Peyer's patch (tissue), 4 donors: Measurements from ENCODE around the gene CHST6. TPM values are rescaled to one million over a fixed set of nuclear protein-coding genes. Genes with fewer than 3 reads are reported as not detected.
"Not testable (repeated sequence)": the region's sequence is repeated elsewhere in the genome, so short reads cannot be mapped to it uniquely, and the experiment has no call there.

Experiments used
- DNase-seq, 3 donors: peaks; one replicate each; pipeline ENCODE4 v3.0.0-alpha.2; 2017 to 2019
- H3K27ac ChIP-seq, 4 donors: fragments of 200-600 bp; sonication (generic); one replicate each; pipeline ENCODE4 v1.5.1; 2016 to 2019
- H3K27me3 ChIP-seq, 2 donors: fragments of 200-600 bp; sonication (generic); one replicate each; pipeline ENCODE4 v1.5.1; 2019
- H3K36me3 ChIP-seq, 3 donors: fragments of 200-600 bp; sonication (generic); one replicate each; pipeline ENCODE4 v1.5.1; 2016 to 2019
- H3K4me1 ChIP-seq, 4 donors: fragments of 200-600 bp; sonication (generic); one replicate each; pipeline ENCODE4 v1.5.1; 2016 to 2019
- H3K4me3 ChIP-seq, 4 donors: fragments of 200-600 bp; sonication (generic); 1 replicate in 3 of 4; 2 replicates in 1 of 4; pipeline ENCODE4 v1.5.1; 2016 to 2019; ENCODE audit warnings: mild to moderate bottlenecking in 1 of 4
- H3K9me3 ChIP-seq, 4 donors: fragments of 200-600 bp; sonication (generic); one replicate each; pipeline ENCODE4 v1.5.1; 2016 to 2019; ENCODE audit warnings: mild to moderate bottlenecking in 1 of 4
- CTCF ChIP-seq, 6 experiments: fragments of 450-650 bp in 4 of 6; fragments of 200-600 bp in 2 of 6; sonication (generic) in 1 of 6; IDR thresholded peaks; one replicate each; pipeline ENCODE4 v1.5.1; 2017 to 2019; ENCODE audit warnings: antibody characterized with exemption in 6 of 6, mild to moderate bottlenecking in 3 of 6, moderate library complexity in 1 of 6
- POLR2A ChIP-seq, 2 donors: fragments of 450-650 bp; IDR thresholded peaks; one replicate each; pipeline ENCODE4 v1.5.1; 2017; ENCODE audit warnings: antibody characterized with exemption in 2 of 2, mild to moderate bottlenecking in 2 of 2, moderate library complexity in 2 of 2
- total RNA-seq, 4 donors: library from RNA; depleted of rRNA; stranded (reverse); fragments of >200 nt; gene quantifications; one replicate each; pipeline ENCODE4 v1.1.0, GENCODE V29; 2016

The CHST6 gene
- total RNA-seq, 4 donors from 2014 or later, result 12.8 to 50.2 (median 22.3) TPM; not detected in 1

- H3K9me3 ChIP-seq, result no peaks in the 10 kb centered on the region
- peak overlapping the region in 2 of 4 donors; percentile 5 to 53 for H3K27ac ChIP-seq
- no peak overlapping the region for H3K4me3 ChIP-seq
- no peaks in the 10 kb centered on the region for H3K27me3 ChIP-seq
- H3K4me1 ChIP-seq, result peaks cover 0 to 76% (median 4%) of the 10 kb centered on the region in 4 donors
- DNase-seq, result no peak
- H3K36me3 ChIP-seq, result no peaks in the 10 kb centered on the region
- TF ChIP-seq CTCF (IDR thresholded peaks at IDR 0.05) (no peak), POLR2A (IDR thresholded peaks at IDR 0.05) (no peak)
These were observed 38.3 kb downstream of the CHST6 start for GRCh38 chr16:75456971-75457370.

- not testable (repeated sequence) for H3K4me3 ChIP-seq, H3K9me3 ChIP-seq, H3K27me3 ChIP-seq, H3K36me3 ChIP-seq, DNase-seq
- Histone ChIP-seq H3K4me1 (peaks cover 0 to 71% (median 2%) of the 10 kb centered on the region in 4 donors), H3K27ac (peak overlapping the region in 1 of 4 donors; percentile 53)
These were observed 38.8 kb downstream of the CHST6 start for GRCh38 chr16:75456486-75456885.

- Histone ChIP-seq H3K27ac (no peak overlapping the region), H3K9me3 (no peaks in the 10 kb centered on the region), H3K4me1 (peaks cover 0 to 63% (median 2%) of the 10 kb centered on the region in 4 donors), H3K27me3 (no peaks in the 10 kb centered on the region), H3K4me3 (no peak overlapping the region), H3K36me3 (peaks cover 0 to 10% (median 0%) of the 10 kb centered on the region in 3 donors)
- no peak for DNase-seq
- TF ChIP-seq CTCF (IDR thresholded peaks at IDR 0.05), result no peak
- TF ChIP-seq POLR2A (IDR thresholded peaks at IDR 0.05), result no peak
These were observed 39.6 kb downstream of the CHST6 start for GRCh38 chr16:75455677-75456076.

- Histone ChIP-seq H3K4me1 (peaks cover 0 to 42% (median 2%) of the 10 kb centered on the region in 4 donors), H3K36me3 (peaks cover 0 to 15% (median 0%) of the 10 kb centered on the region in 3 donors), H3K27ac (no peak overlapping the region), H3K27me3 (no peaks in the 10 kb centered on the region), H3K9me3 (no peaks in the 10 kb centered on the region), H3K4me3 (no peak overlapping the region)
- DNase-seq, result no peak
- no peak for TF ChIP-seq POLR2A (IDR thresholded peaks at IDR 0.05)
- TF ChIP-seq CTCF (IDR thresholded peaks at IDR 0.05), result no peak
These were observed 42.6 kb downstream of the CHST6 start for GRCh38 chr16:75452464-75453190.

GRCh38 chr16:75446416-75446815 lies 48.8 kb downstream of the CHST6 start:
- Histone ChIP-seq H3K27ac (no peak overlapping the region), H3K4me3 (no peak overlapping the region), H3K36me3 (peaks cover 0 to 22% (median 0%) of the 10 kb centered on the region in 3 donors), H3K9me3 (no peaks in the 10 kb centered on the region), H3K4me1 (no peaks in the 10 kb centered on the region), H3K27me3 (no peaks in the 10 kb centered on the region)
- TF ChIP-seq CTCF (IDR thresholded peaks at IDR 0.05), result no peak
- no peak for TF ChIP-seq POLR2A (IDR thresholded peaks at IDR 0.05)
- DNase-seq, result no peak

- DNase-seq, result no peak
- no peaks in the 10 kb centered on the region for H3K27me3 ChIP-seq
- H3K9me3 ChIP-seq, result no peaks in the 10 kb centered on the region
- H3K36me3 ChIP-seq, result peaks cover 0 to 11% (median 0%) of the 10 kb centered on the region in 3 donors
- no peak overlapping the region for H3K27ac ChIP-seq
- no peak overlapping the region for H3K4me3 ChIP-seq
- no peak for TF ChIP-seq CTCF (IDR thresholded peaks at IDR 0.05)
- H3K4me1 ChIP-seq, result no peaks in the 10 kb centered on the region
These were observed 49.9 kb downstream of the CHST6 start for GRCh38 chr16:75445298-75445697.
